Muscle of back (tissue), 11 donors: ENCODE measurements around the gene RBBP7. TPM values are rescaled to one million over a fixed set of nuclear protein-coding genes. Genes with fewer than 3 reads are reported as not detected.

ENCODE experiments used
- DNase-seq, 3 donors: peaks; one replicate each; pipeline versions ENCODE4 v3.0.0 to v3.0.0-alpha.2; 2013
- polyA plus RNA-seq, 10 donors: library from polyadenylated mRNA; unstranded; fragments of 120-200 nt; gene quantifications; one replicate each; pipeline ENCODE4 v1.2.1, GENCODE V29; 2013; ENCODE audit not compliant: insufficient read length in 10 of 10

Gene RBBP7
- polyA plus RNA-seq, 10 donors = 134 to 205 (median 161) TPM

DNA sequence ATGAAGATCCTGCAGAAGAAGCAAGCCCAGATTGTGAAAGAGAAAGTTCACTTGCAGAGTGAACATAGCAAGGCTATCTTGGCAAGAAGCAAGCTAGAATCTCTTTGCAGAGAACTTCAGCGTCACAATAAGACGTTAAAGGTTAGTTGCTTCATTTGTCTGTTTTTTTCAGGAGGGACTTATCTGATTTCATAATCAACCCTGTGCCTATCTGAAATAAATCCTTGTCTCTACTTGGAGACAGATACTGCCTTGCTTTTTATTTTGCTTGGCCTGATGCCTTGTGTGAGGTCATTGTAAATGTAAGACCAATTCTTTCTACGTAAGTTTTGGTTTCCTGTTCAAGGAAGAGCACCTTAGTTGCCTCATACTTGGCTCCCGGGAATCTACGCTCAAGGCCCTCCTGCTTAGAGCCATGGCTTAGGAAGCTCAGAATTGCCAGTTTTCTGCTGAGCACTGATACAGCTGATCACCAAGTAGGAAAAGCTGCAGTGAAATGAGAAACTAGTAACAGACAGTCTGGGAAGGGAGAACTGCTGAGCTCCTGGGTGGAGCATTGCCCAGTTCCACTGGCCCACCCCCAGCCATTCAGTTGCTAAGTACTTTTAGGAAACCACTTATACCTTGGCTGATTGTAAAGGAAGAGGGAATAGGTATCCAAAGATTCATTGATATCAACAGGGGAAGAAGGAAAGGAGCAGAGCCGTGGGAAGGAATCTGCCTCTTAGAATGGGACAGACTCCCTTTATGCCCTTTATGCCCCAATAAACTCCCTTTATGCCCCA is 41.8 kb downstream of the RBBP7 start:
- DNase-seq = peak; percentile 38 to 65 (median 44)

DNA sequence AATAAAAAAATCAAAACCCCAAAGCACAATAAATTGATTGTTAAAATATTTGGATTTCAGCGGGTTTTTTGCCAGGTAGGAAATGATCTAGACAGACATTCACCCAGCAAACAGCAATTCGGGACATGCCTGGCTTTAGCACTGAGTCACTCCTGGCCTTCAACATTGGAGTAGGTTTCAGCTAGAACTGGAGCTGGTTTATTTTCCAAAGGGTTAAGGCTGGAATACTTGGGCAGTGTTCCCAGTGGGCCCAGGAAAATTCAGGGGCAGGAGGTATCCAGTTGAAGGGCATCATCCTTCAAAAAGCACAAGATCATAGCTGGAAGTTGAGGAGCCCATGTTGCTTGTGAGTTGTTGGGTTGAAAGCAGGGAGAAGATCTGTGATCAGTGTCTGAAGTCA is 42.9 kb downstream of the RBBP7 start:
- no peak for DNase-seq

DNA sequence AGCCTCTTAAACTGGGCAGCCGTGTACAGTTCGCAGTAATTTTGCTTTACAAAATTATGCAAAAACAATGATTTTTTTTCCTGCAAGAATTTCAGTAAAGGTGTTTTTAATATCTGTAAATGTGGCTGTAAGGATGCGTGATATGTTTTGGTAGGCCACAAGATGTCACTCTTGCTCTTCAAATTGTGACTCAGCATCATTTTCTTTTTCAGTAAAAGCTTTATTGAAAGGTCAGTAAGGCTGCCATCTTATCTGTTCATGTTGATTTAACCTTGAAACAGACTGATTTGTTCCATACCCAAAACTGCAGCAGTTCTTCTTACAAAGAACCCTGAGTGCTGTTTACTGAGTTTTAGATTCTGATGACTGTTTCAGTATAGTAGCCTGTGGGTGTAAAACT is 44.0 kb downstream of the RBBP7 start:
- peak in 2 of 3 donors; percentile 25 to 36 for DNase-seq

DNA sequence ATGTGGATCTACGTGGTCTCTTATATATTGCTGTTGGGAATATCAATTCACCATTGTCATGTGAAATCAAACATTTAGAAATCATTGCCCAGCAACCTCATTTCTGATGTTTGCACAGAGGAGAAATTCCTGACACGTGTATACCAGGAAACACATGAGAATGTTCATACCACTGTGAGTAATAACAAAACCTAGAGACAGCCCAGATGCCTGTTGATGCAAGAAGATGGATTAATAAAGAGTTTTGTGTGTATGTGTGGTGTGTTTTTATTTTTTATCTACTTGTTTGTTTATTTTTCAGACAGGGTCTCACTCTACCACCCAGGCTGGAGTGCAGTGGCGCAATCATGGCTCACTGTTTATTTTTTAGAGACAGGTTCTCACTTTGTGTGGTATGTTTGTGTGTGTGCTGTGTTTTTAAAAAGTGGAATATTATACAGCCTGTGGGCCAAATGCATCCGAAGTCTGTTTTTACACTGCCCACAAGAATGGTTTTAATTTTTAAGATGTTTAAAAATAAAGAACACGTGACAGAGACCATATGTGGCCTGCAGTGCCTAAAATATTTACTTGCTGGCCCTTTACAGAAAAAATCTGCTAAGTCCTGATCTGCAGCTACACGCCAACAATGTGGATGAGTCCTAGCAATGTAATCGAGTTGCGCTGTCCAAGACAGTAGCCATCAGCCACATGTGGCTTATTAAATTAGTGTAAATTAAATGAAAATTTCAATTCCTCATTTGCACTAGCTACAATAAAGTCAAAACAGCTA is 44.7 kb downstream of the RBBP7 start:
- no peak for DNase-seq

DNA sequence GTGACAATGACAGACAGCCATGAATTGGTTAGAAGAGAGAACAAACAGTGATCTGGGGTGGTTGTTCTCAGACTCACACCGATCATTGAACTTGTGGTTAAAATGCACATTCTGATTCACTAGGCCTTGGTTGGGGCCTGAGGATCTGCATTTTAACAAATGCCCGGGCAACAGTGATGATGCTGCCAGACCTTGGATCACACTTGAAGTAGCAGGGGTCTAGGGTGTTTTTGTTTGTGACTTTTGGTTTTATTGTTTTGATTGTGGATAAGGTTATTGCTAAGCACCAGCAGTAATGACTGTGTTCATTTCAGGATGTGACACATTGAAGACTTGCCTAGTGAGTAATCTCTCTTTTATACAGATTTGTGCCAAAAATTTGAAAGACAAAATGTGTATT is 47.4 kb downstream of the RBBP7 start:
- no peak for DNase-seq

DNA sequence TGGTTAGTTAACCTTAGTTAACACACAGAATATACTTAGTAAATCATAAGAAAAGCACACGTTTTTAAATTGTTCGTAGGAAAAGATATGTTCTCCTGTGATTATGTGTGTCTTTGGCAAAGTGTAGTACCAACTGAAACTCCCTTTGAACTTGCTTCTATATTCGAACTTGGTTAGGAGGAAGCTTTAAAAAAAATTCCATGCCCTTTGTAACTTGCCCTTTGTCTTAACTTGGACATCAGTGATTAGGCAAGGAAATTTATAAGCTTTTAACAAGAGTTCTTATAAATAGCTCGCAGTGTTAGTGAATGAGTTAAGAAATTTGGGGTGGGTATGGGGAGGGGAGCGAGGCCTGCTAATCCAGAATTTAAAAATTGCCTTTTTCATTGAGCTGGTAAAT is 50.5 kb downstream of the RBBP7 start:
- no peak for DNase-seq

DNA sequence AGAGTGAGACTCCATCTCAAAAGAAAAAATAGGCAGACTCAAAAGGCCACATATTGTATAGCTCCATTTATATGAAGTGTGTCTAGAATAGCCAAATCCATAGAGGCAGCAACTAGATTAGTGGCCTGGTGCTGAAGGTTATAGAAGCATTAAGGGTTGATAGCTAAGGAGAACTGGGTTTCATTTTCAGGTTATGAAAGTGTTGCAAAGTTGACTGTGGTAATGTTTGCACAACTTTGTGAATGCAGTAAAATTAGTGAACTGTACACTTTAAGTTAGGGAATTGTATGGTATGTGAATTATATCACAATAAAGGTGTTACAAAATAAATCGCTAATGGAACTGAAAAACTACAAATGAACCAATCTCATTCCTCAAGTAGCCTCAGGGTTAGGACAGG is 55.6 kb downstream of the RBBP7 start:
- DNase-seq = no peak

DNA sequence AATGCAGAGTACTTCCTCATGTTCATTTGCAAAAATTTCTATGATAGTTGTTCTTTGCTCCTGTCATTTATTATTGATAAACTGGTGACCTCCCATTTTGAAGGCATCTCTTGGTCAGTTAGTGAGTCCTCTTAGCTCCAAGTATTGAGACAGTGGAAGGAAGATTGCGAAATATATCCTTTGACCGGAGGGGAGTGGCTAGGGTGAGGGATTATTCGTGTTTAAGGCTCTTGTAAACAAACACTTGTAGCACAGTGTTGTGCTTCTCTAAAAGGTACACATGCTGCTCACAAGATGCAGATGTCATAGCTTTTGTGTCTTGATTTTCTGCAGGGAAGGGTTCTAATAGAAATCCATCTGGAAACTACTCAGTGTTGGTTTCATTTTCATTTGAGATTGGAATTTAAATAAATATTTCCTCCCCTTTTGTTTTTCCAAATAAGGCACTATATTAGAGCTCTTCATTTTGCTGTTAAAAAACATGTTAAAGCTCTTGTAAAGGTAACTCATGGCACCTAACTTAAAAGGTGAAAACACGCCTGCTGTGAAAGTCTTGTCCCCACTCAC is 62.1 kb downstream of the RBBP7 start:
- DNase-seq = peak in 1 of 3 donors; percentile 33

DNA sequence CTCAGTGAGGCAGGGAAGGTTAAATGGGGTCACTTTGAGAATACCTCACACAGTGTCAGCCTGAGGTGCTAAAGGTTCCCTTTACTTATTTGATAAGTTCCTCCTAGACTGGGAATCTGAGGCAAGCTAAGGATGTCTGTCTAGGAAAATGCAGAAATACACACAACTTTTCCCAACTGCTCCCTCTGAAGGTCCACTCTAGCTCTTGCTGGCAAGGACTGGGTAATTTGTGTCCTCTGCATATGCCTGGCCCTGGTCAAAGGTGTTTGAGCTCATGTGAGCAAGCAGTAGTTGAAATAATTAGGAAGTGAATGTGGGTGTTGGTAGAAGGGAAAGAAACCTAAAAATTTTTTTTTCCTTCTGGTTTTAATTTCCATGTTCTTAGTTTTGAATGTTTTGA is 62.6 kb downstream of the RBBP7 start:
- peak in 1 of 3 donors; percentile 25 for DNase-seq

DNA sequence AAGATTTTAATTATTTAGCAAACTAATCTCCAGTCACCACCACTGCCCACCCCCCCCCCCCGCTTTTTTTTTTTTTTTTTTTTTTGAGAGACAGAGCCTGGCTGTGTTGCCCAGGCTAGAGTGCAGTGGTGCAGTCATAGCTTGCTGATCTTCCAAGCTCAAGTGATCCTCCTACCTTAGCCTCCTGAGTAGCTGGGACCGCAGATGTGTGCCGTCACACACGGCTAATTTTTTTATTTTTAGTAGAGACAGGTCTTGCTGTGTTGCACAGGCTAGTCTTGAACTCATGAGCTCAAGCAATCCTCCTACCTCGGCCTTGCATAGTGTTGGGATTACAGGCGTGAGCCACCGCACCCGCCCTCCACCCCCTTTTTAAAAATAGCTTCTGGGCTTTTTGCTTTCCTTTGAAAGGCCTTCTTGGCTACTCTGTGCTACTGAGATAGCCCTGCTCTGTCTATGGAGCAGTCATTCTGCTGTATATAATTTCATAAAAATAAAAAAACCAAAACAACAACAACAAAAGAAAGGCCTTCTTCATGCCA is 65.2 kb downstream of the RBBP7 start:
- no peak for DNase-seq

DNA sequence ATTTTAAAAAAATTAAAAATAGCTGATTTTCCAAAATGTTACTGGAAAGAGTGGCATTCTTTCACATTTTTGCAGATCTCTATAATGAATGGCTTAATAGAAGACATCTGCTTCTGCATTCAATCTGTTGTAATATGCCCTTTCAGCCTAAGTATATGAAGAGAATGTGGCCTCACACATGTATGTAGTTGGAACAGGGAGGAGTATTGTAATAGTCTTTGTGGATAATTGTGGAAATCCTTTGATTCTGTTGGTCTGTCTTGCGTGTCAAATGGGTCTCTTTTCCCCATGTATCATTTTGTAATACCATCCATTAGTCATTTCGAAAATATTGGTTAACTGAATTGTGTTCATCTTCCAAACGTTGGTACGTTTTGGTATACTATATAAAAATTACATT is 72.3 kb downstream of the RBBP7 start:
- no peak for DNase-seq

DNA sequence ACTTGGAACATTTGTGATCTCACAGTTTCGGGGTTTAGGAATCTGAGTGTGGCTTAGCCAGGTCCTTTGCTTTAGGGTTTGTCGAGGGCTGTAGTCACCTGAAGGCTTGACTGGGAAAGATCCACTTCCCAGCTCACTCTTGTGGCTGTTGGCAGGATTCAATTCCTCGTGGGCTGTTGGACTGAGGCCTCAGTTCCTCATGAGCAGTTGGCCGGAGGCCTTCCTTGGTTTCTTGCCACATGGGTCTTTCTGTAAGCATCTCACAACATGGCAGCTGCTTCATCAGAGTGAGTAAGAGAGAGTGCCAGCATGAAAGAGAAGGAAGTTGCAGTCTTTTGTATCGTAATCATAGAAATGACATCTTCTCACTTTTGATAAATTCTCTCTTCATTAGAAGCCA is 72.8 kb downstream of the RBBP7 start:
- DNase-seq = no peak

DNA sequence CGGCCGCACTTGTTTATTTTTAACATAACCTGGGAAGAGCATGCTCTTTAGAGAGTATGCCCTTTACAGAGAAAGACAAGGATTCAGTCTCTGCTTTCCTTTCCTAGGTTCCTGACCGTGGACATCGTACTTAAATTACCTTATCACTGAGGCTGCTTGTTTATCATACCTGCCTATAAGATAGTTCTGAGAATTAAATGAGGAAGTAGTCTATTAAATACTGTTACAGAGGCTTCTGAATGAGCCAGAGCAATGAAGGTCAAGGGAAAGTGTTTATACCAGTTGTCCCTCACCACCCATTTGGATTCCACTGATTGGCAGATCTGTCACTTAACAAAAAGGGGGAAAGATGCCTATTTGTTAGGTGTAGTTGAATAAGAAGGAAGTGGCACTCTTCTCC is 73.9 kb downstream of the RBBP7 start:
- DNase-seq = no peak

Other genes starting within 250 kb of the RBBP7 start
- not detected for gene S100G, start 220.2 kb downstream of the RBBP7 start, polyA plus RNA-seq
- gene CTPS2, start 157.7 kb downstream of the RBBP7 start, polyA plus RNA-seq = 10 to 100 TPM; 12.4 to 24.2 (median 17.6) TPM
- gene SYAP1, start 150.8 kb downstream of the RBBP7 start, polyA plus RNA-seq = 10 to 100 TPM; 11.5 to 18.6 (median 15.1) TPM
- 10 to 100 TPM in 3 of 10 donors, 1 to 10 TPM in 7; 7.2 to 11.6 (median 9.7) TPM for gene TXLNG, start 83.9 kb downstream of the RBBP7 start, polyA plus RNA-seq
- 10 to 100 TPM in 2 of 10 donors, 1 to 10 TPM in 8; 6.6 to 12.3 (median 8.7) TPM for gene REPS2, start 76.3 kb upstream of the RBBP7 start, polyA plus RNA-seq